KBM-7 (cell line): ENCODE data around the gene ESRRA.

Source experiments
- DNase-seq: peaks from one replicate; pipeline ENCODE4 v3.0.0-alpha.2; 2015
- in situ Hi-C: fragments of 300-500 bp; cut with MboI; formaldehyde crosslinking; loops from 2 replicates; pipeline ENCODE4 v1.14.3; 2020; ENCODE audit warnings: low sequenced_read_pairs, low pct_unique_long_range_greater_than_20kb, mixed read lengths

Gene ESRRA

DNA sequence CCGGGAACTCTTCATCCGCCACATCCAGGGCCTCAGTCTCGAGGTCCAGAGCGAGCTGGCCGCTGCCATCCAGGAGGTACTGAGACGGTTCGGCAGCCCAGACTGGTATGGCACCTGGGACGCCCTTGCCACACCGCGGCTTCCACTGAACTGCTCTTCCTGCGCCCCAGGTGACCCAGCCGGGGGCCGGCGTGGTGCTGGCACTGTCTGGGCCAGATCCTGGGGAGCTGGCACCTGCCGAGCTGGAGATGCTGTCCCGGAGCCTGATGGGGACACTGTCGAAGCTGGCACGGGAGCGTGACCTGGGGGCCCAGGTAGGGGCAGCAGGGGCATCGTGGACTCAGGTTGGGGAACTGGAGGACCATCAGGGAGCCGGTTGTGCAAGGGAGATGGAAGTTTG, 36.1 kb downstream of the ESRRA start:
- in situ Hi-C loops = no loop called here
- no peak for DNase-seq

GRCh38 chr11:64341851-64342791, 36.8 kb downstream of the ESRRA start:
- DNase-seq = peak; percentile 75
- in situ Hi-C loops = no loop called here

- DNase-seq = no peak
- in situ Hi-C loops = no loop called here
Measured at GRCh38 chr11:64342869-64343745, 37.8 kb downstream of the ESRRA start.

DNA sequence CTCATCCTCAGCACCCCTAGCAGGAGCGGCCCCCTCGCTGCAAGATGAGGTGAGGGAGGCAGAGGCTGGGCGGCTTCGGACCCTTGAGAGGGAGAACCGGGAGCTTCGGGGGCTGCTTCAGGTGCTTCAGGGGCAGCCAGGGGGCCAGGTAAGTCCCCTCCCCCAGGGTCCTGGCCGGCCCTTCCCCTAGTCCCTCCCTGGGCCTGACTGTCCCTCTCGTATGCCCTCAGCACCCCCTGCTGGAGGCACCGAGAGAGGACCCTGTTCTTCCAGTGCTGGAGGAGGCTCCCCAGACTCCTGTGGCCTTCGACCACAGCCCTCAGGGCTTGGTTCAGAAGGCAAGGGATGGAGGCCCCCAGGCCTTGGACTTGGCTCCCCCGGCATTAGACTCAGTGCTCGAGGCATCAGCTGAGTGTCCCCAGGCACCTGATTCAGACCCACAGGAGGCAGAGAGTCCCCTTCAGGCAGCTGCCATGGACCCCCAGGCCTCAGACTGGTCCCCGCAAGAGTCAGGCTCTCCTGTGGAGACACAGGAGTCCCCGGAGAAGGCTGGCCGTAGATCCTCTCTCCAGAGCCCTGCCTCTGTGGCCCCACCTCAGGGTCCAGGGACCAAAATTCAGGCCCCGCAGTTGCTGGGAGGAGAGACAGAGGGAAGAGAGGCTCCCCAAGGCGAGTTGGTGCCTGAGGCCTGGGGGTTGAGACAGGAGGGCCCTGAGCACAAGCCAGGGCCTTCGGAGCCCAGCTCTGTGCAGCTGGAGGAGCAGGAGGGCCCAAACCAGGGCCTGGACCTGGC, 38.6 kb downstream of the ESRRA start:
- DNase-seq = no peak
- in situ Hi-C loops = no loop called here

- DNase-seq = no peak
- in situ Hi-C loops = no loop called here
Measured at GRCh38 chr11:64344787-64345186, 39.5 kb downstream of the ESRRA start.

DNA sequence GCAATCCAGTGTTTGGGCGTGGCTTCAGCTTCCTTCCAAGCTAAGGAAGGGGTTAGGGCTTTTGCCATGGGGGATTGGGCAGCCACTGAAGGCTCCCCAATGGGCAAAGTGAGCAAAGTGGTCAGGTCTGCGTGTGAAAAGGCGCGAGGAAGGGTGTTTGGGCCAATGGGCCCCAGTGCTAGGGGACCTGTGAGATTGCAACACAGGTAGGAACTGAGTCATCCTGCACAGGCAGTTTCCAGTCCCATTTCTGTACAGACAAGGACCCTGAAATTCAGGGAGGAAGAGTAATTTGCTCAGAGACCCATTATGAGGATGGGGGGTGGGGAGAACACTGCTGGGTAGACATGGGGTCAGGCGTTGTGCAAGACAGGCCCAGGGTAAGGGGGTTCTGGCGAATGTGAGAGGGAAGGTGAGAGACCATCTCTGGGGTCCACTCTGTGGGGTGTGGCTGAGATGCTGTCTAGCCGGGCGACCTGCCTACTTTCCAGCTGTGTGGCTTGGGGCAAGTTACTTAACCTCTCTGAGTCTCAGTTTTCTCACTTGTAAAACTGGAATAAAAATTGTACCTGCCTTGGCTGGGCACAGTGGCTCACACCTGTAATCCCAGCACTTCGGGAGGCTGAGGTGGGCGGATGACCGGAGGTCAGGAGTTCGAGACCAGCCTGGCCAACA, 42.0 kb downstream of the ESRRA start:
- DNase-seq = no peak
- in situ Hi-C loops = no loop called here

DNA sequence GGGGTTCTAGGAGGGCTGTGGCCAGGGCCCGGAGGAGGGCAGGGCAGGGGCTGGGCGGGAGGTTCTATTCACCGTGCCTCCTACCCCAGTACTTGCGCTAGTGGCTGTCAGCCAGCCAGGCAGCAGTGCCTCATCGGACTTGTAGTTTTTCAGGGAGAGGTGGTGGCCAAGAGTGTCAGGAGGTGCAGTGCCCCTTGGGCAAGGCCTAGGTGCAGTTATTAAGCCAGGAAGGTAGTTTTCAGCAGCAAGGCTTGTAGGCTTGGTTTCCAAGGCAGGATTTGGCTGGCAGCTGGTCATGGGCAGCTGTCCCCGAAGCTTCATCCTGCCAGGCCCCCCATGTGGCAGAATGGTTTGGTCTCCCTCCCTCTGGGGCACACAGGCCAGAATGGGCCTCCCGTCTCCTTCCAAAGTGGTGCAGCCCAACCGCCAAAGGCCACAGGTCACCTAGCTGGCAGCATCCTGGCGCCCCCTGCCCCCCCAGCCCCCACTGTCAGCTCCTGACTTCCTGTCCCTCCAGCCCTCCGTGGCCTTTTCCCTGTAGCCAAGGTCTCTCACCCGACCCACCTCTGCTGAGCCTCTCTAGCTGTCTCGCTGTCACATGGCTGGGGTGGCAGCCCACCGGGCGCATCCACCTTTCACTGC, 43.2 kb downstream of the ESRRA start:
- no peak for DNase-seq
- in situ Hi-C loops = no loop called here

DNA sequence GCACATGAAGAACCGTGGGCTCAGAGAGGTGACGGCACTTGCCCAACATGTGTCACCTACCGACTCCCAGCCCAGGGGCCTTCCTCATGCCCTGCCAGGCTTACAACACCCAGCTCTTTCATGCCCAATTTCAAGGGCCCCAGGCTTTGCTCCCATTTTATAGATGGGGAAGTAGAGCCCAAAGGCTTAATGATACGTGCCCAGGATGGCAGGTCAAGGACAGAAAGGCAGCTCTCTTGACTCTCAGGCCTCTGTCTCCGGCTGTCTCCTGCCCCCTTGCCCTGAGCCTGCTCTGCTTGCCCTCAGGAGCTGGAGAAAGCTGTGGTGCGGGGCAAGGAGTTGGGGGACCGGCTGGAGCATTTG, 43.7 kb downstream of the ESRRA start:
- in situ Hi-C loops = no loop called here
- DNase-seq = no peak

- DNase-seq = no peak
- in situ Hi-C loops = no loop called here
Measured at GRCh38 chr11:64349404-64349803, 44.1 kb downstream of the ESRRA start.

- in situ Hi-C loops = no loop called here
- no peak for DNase-seq
Measured at GRCh38 chr11:64351136-64351631, 45.9 kb downstream of the ESRRA start.

GRCh38 chr11:64352099-64352994, 47.0 kb downstream of the ESRRA start:
- in situ Hi-C loops = no loop called here
- no peak for DNase-seq

GRCh38 chr11:64352995-64353714, 47.8 kb downstream of the ESRRA start:
- no peak for DNase-seq
- in situ Hi-C loops = no loop called here

- in situ Hi-C loops = no loop called here
- DNase-seq = no peak
Measured at GRCh38 chr11:64353715-64354506, 48.6 kb downstream of the ESRRA start.

DNA sequence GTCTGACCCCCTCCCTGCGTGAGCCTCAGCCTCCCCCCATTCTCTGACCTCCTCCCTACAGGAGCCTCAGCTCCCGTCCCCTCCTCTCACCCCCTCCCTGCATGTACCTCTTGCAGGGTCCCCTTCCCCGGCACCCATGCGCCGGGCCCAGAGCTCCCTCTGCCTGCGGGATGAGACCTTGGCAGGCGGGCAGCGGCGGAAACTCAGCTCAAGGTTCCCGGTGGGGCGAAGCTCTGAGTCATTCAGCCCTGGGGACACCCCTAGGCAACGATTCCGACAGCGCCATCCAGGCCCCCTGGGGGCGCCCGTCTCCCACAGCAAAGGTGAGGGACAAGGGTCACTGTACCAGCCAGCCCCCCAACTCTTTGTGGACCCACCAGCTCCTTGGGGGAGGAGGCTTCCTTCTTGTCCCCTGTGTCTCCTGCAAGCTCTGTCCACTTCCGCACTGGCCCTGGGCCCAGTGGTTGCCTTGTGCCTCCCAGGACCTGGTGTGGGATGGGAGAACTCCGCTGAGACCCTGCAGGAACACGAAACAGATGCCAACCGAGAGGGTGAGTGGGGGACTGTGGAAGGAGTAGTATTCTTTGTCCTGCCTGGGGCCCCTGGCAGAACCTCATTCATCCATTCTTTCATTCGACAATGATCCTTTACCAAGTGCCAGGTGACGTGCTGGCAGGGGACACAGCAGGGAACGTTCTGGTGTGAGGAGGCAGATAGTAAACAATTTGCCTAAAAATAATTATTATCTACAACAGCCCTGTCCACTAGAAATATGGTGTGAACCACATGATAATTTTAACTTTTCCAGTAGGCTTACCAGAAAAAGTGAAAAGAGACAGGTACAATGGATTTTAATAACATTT, 50.0 kb downstream of the ESRRA start:
- in situ Hi-C loops = no loop called here
- DNase-seq = peak; percentile 84
